GM19043 (cell line): ENCODE measurements around the gene MRPL22.
"Not testable (repeated sequence)": the region's sequence is repeated elsewhere in the genome, so short reads cannot be mapped to it uniquely, and the experiment has no call there.

Experiments used
- ATAC-seq: cut with Tn5 transposase; IDR thresholded peaks from one replicate; pipeline ENCODE4 v1.9.1; 2021; ENCODE audit warnings: low read depth; ENCODE audit not compliant: unreplicated experiment

MRPL22 gene

DNA sequence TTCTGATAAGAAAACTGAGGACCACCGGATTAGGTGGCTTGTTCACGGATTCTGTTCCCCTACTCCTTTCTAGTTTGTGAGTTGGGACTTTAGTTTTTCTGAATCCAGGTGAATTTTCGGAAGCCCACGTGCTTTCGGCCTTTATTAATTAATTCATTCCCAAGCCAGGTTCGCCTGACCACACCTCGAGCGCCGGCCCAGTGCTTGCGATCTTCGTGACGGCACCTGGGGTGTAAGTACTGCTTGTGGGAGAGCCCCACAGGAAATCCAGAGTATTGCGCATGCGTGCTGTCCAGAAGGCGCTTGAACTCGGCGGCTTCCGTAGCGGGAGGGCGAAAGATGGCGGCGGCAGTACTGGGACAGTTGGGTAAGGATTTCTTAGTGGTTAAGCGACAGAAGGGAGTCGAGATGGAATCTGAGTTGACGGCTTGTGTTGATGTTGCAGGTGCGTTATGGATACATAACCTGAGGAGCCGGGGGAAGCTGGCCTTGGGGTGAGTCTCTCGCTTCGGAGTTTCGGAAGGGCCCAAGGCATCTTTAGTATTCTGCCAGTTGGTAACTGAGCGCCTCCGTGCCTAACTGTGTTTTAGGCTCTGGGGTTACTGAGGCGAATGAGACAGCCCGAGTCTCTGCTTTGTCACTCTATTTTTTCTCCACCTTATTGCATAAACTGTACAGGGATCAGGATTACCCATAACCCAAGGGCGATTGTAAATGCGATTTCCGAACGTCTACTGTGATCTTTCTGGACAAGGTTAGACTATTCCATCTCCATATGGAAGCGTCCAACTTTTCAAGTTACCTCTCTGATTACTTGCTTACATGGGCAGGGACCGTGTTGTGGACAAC lies at the start of gene MRPL22:
MRPL22 (plus strand) TSS at position 302 of the 849 bp plus-strand sequence; CDS start at position 340, 38 bp downstream.
- ATAC-seq, result peak; percentile 44

DNA sequence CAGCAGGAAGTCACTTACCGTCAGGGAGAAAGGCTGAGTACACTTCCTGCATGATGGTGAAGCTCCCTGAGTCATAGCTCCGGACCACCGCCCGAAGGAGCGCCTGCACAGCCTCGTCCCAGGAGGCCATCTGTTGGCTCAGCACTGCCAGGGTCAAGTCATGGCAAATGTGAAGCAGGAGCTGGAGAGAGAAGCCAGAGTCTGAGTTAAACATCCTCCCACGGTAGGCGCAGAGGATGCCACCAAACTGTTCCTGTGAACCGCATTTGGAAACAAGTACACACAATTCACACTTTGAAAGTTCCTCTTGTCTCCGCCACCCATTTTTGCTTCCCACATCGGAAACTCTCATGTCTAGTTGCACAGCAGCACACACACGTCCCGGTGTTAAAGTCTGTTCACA lies 48.5 kb upstream of the MRPL22 start:
- ATAC-seq, result no peak

DNA sequence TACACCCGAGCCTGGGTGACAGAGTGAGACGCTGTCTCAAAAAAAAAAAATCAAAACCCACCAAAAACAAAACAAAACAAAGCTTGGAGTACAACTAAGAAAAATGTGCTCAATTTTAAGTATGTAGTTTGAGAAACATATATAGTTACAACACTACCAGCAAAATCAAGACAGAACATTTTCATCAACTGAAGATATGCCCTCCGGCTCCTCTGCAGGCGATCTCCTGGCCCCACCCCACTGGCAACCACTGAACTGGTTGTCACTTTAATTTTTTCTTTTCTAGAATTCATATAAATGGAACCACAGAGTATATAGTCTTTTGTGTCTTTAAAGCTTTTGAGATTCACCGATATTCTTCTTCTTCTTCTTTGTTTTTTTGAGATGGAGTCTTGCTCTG lies 47.5 kb upstream of the MRPL22 start:
- ATAC-seq, result no peak

DNA sequence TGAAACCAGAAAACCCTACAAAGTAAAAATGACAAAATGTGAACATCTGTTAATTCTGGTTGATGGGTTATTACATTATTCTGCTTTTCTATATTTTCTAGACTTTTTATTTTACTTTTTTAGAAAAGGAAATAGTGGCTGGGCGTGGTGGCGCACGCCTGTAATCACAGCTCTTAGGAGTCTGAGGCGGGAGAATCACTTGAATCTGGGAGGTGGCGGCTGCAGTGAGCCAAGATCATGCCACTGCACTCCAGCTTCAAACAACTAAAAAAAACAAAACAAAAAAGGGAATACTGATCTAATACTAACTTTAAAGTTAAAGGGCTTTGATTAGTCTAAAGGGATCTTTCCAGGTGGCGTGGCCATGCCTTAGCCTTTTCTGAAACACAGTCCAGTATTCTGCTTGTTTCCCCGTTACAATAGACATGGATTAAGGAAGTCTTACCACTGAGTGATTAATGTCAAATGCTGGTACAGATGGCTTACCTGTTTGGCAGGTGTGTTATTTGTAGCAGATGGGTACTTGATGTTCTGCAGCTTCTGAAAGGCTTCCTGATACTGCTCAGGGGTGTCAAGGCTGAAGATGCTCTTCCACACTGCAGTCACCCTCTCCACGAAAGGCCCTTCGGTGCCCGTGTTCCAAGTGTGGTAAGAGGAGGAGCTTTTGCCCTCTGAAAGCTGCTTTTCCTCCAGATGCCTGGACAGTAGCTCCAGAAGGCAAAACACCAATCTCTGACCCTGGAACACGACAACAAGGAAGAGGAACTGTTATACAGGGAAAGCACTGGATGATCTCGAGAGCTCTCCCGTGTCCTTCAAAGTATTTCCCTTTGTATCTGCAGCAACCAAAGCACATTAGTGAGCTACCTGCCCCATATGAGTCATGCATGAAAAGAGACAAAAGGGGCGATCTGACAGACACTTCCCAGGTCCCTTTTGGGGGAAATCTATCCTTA lies 45.0 kb upstream of the MRPL22 start:
- ATAC-seq, result no peak

DNA sequence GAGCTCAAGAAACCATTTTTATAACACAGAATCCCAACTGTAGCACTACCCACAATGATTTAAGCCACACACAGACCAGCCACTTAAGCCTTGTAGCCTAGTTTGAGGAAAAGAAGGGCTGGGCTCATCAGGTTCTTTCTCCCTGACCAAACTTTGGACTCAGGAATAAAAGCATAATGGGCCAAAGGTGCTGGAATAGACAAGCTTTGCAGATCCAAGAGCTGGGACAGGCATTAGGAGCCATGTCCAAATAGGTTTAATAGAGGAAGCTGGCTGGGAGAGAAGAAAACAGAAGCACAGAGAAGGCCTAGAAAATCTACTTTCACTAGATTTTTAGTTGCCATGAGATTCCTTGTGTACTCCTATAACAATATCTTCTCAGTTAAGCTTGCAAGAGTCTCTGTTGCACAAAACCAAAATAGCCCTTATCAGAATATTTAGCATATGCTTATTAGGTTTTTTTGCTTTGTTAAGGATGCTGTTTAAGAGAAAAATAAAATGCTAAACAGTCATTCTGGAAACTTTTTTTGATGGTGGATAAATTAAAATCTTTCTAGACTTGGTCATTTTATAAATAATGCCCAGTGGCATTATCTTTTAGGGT lies 44.2 kb upstream of the MRPL22 start:
- no peak for ATAC-seq

DNA sequence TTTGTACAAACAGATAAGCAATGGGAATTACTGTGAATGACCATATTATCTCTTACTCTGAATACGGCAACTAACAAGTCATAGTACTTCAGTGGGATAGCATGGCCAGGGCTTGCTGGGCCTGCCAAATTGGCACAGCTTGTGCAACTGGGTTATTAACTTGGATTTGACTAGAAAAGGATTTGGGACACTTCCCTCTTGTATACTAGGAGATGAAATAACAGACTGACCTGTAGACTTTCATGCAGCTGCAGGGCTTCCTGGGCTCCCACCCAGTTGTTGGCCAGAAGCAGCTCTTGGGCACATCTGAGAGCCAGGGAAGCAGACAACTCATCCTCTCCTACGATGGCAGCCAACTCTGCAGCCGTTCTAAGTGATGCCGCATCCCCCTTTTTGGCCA lies 42.7 kb upstream of the MRPL22 start:
- no peak for ATAC-seq

DNA sequence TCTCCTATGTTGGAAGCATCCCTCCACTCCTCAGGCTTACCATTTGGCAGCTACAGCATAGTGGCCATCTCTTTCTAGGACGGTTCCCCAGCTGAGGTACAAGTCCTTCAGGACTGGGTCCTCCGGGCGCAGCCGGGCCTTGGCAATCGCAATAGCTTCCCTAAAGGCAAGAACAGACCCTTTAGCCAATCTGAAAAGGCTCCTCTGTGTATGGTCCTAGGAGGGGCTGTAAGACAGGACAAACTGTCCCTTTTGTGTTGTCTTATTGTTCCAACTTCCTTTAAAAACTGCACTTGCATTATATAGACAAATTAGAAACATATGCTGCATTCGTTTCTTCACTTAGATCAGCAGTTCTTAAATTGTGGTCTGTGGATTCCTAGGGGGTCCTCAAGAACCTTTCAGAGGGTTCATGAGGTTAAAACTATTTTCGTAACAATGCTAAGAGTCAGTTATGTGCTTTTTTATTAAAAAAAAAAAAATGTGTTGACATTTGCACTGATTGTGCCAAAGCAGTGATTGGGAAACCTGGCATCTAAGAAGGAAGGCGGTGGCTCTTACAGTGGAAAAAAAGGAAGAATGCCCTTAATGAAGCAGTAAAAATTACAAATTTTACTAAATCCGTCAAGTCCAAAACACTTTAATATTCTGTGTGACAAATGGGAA lies 41.6 kb upstream of the MRPL22 start:
- no peak for ATAC-seq

DNA sequence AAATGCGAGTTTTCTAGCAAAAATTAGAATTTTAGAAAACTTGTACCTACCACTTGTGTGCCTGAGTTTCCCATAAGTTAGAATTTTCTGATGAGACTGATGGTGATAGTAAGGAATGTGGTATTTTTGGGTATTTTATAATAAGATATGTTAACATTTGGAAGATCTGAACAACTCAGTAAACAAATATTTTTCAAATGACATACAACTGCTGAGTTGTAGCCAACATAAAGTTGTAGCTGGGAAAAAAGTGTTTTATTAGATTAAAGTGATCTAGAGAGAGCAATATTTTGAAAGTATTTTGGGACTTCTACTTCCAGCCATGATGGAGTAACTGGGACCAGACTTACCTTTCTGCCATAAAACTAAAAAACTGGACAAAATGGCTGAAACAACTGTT lies 40.8 kb upstream of the MRPL22 start:
- no peak for ATAC-seq

DNA sequence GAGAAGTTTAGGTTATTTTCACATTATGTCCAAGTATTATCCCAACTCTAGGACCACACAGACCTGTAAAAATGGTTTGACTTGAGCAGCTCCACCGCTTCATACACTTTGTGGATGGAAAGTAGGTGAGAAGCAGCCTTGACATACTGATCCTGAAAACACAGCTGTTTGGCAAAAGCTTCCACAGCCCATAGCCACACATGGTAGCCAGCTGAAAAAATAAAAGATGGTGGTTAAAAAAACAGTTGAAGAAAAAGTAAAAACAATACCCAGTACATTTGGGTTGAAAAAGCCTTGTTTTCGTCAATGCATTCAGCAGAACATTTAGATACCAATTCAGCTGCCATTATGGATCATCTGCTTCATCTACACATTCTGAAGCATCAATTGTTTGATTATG lies 39.6 kb upstream of the MRPL22 start:
- no peak for ATAC-seq

DNA sequence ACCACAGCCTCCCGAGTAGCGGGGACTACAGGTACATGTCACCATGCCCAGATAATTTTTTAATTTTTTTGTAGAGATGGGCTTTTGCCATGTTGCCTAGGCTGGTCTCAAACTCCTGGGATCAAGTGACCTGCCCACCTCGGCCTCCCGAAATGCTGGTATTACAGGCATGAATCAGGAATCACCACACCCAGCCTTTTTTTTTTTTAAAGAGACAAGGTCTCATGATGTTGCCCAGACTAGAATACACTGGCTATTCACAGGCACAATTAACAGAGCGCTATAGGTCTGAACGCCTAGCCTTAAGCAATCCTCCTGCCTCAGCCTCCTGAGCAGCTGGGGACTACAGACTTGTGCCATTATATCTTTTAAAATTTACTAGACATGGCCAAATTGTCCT lies 39.0 kb upstream of the MRPL22 start:
- ATAC-seq, result no peak

DNA sequence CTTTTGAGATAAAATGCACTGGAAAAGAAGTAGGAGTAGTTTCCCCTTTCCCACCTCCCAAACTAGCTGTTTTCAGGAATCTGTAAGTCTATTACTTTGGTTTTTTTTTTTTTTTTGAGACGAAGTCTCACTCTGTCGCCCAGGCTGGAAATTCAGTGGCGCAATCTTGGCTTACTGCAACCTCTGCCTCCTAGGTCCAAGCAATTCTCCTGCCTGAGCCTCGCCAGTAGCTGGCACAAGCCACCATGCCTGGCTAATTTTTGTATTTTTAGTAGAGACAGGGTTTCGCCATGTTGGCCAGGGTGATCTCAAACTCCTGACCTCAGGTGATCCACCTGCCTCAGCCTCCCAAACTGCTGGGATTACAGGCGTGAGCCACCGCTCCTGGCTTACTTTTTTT lies 35.3 kb upstream of the MRPL22 start:
- ATAC-seq, result not testable (repeated sequence)

DNA sequence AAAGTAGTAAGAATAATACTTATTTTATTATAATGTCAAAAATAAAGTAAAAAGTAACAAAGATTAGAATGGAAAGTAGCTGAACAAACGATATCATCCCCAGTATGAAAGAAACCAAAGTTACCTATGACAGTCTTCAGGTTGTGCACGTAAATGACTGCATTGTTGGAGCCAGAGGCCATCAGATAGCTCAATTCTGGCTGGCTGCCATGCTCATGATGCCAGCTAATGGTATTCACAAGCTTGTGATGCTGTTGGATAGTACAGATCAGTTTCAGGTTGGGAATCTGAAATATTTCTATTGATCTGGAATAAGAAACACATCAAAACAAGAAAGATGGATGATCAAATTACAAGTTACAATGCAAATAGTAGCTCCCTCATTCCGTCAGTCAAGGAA lies 24.0 kb upstream of the MRPL22 start:
- no peak for ATAC-seq

DNA sequence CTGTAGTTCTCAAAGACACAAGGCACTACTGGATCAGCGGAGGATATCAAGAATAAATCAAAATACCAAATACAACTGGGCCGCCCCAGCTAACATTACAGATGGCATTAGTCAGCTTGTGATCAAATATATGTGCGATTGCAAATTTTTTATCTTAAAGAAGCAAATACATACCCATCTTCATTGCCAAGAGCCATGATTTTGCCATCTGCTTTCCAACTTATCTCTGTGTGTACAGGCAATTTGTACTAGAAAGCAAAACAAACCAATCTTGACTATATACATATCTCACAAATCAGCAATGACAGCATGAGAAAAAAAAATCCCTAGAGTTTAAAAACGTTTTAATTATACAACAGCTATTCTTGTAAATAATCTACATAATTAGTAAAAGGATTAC lies 23.1 kb upstream of the MRPL22 start:
- ATAC-seq, result no peak

DNA sequence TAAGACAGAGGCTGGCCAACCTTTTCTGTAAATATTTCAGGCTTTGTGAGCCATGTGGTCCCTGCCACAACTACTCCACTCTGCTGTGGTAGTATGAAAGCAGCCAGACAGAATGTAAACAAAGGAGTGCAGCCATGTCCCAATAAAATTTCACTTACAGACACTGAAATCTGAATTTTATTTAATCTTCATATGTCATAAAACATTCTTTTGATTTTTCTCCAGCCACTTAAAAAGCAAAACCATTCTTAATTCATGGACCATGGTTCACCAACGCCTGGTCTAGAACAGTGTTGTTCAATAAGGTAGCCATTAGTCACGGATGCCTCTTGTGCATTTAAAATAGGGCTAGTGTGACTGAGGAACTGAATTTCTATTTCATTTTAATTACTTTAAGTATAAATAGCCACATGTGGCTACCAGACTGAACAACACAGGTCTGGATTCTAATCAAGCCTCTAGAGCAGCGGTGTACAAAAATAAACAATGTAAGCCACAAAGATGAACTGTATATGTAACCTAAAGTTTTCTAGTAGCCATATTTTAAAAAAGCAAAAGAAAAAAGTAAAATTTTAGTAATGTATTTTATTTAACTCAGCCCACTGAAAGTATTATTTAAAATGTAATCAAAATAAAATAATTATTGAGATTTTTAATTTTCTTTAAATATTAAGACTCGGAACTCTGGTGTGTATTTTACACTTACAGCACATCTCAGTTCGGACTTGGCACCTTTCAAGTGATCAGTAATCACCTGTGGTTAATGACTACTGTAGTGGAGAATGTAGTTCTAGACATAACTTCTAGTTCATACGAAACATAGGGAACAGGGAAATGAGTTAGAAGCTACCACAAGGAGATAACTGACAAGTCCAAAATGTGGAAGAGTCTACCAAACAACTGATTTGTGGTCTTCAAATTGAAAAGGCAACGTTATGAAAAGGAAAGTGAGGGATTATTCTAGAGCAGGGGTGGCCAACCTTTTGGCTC lies 17.1 kb upstream of the MRPL22 start:
- ATAC-seq, result no peak

DNA sequence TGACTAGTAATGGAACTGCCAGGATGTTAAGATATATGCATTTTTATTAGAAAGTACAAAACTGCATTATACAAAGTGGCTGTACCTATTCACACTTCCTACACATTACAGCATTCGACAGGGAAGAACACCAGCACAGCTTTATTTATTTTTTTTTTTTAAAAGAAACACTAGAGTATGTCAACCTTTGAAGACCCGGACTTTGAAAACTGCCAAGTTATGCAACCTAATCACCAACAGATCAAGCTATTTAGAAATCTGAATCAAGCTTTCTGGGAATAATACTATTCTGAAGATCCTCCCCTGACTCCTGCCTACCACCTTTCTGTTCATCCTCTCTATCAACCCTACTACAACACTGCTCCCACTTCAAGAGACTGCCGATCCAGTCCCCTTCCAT lies 7.3 kb upstream of the MRPL22 start:
- ATAC-seq, result no peak

DNA sequence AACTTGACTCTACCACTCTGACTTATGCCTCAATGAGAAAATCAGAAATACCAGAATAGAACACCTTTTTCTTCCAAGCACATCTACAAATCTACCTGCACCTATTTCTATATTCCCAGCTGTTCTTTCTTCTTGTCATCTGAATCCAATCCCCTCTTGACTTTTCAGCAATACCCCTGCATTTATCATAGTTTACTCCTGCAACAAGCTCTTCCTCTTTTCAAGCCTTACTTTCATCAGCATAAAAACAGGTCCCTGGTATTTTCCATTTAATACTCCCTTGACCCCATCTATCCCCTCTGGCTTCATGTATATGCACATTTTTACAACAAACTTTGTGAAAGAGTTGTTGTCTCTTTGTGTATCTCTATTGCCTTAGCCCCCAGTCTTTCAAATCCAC lies 6.0 kb upstream of the MRPL22 start:
- ATAC-seq, result no peak

DNA sequence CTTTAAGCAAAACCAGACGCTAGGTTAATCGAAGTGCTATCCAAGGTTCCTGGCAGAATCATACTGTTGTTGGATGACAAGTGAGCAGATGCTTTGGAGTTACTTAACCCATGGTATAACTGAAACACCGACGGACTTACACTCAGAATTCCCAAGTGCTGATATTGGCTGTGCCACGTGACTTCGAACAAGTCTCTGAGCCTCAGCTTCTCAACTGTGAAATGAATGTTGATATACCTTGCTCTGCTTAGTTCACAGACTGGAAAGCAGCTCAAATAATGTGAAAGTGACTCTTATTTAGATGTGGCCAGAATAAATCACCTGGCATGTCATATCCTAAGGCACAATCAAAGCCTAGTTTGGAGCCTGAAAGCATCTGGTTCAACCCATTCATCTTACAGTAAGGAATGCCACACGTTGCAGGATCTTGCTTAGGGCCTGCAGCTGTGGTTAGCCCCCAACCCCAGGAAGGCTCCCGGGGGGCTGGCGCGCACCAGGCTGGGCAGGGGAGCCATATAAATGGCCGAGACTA lies 3.6 kb upstream of the MRPL22 start:
- ATAC-seq, result no peak

DNA sequence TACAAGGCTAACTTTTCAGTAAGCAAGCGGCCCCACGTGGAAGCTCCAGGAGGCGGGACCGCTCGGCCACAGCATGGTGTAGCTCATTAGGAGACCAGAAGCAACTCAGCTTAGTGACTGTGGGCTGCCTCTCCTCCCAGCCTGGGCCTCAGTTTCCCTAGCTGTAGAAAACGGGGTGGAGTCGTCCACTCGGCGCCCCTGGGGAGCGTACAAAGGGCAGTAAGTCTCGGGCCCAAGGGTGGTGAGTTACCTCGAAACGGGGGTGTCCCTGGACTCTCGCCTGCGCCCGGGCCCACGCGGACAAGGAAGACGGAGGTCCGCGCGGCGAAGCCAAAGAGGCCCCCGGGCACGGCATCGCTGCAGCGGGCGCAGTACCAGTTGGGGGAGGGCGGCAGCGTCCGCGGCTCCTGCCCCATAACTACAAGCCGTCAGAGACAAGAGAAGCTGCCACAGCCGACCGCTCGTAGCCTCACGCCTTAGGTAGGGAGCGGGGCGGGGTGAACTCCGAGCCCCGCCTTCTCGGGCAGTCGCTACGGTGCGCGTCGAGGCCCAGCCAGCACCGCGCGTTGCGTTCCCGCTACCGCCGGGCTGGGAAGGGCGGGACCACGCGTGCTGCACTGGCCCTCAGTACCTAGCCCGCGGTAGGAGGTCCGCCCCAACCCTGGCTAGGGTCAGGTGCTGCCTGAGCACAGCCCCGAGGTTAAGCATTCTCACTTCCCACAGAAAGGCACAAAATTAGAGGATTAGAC lies 3.0 kb upstream of the MRPL22 start, which contains the start of gene GEMIN5:
GEMIN5 (minus strand) TSS at position 494 of the 749 bp plus-strand sequence; CDS start at position 416, 78 bp downstream.
- ATAC-seq, result peak; percentile 78
